Stimulated activated CD8-positive, alpha-beta memory T cell treated with anti-CD3 and anti-CD28 coated beads, Interleukin-4, amount 100 ng/mL, for 1 hour (primary cell): Measurements from ENCODE around the gene ATP13A5.

Experiments
- DNase-seq, 2 donors: peaks; one replicate each; pipeline ENCODE4 v3.0.0-alpha.2; 2020; ENCODE audit warnings: low read depth in 2 of 2, low spot score in 1 of 2

ATP13A5 gene, protein sequence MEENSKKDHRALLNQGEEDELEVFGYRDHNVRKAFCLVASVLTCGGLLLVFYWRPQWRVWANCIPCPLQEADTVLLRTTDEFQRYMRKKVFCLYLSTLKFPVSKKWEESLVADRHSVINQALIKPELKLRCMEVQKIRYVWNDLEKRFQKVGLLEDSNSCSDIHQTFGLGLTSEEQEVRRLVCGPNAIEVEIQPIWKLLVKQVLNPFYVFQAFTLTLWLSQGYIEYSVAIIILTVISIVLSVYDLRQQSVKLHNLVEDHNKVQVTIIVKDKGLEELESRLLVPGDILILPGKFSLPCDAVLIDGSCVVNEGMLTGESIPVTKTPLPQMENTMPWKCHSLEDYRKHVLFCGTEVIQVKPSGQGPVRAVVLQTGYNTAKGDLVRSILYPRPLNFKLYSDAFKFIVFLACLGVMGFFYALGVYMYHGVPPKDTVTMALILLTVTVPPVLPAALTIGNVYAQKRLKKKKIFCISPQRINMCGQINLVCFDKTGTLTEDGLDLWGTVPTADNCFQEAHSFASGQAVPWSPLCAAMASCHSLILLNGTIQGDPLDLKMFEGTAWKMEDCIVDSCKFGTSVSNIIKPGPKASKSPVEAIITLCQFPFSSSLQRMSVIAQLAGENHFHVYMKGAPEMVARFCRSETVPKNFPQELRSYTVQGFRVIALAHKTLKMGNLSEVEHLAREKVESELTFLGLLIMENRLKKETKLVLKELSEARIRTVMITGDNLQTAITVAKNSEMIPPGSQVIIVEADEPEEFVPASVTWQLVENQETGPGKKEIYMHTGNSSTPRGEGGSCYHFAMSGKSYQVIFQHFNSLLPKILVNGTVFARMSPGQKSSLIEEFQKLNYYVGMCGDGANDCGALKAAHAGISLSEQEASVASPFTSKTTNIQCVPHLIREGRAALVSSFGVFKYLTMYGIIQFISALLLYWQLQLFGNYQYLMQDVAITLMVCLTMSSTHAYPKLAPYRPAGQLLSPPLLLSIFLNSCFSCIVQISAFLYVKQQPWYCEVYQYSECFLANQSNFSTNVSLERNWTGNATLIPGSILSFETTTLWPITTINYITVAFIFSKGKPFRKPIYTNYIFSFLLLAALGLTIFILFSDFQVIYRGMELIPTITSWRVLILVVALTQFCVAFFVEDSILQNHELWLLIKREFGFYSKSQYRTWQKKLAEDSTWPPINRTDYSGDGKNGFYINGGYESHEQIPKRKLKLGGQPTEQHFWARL

DNA sequence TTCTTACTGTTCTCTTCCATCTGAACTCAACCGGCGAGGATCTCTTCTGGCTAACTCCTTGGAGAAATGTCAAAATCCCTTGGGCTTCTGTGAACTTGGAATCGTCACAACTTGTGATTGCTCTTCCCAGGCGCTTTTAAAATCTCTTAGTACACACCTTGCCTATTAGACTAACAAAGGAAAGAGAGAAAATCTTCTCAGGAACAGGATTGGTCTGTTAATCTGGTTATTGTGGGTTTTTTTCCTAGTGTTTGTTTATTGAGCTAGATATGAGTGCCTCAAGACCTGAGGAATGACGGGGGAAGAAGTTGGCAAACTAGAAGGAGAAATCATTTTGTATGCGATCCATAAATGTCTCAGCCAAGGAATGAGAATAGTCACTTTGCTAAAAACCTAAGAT is at the start of gene ATP13A5:
Gene ATP13A5 (minus strand): TSS at position 48 of the 400 bp plus-strand sequence. CDS start 28 bp downstream, at position 20.
- no peak for DNase-seq

DNA sequence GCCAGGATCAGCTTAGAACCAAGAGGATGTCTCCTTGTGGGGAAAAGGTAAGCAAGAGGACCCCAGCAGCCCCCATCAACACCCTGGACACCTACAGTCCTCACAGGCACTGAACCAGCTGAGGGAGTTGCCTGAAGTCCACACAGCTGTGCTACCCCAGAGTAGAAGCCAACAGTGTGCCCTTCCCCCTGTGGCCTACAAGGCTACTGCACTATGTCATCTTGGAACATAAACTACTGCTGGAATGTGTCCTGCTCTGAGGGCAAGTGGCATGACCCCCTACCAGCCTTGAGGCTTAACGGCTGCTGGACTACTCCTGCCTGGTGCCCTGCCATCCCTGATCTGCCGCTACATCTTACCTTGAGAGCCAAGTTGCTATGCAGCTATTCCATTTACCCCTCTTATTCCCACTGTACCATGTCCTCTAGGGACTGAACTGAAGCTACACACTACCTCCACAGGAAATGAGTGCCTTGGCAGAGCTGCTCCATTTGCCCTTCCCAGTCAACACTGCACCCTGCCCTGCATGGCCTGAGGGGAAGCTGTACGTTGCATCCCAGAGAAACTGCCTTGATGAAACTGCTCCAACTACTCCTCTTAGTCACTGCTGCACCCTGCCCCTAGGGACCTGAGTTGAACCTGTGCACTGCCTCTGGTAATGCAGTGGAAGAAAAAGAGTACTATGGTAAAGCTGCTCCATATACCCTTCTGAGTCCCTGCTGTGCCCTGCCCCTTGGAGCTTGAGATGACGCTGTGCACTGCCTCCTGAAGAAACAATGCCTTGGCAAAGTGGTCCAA is 40.2 kb upstream of the ATP13A5 start:
- no peak for DNase-seq

DNA sequence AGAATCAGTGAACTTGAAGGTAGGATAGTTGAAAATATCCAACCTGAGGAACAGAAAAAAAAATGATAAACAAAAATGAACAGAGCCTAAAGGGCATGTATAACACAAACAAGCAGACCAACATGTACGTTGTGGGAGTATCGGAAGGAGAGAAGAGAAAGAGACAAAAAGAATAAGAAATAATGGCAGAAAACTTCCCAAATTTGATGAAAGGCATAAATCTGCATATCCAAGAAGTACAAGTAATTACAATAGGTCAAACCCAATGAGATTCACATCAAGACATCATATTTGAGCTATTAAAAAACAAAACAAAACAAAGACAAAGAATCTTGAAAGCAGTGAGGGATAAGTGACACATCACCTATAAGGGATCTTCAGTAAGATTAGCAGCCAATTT is 38.1 kb upstream of the ATP13A5 start:
- DNase-seq, result no peak

DNA sequence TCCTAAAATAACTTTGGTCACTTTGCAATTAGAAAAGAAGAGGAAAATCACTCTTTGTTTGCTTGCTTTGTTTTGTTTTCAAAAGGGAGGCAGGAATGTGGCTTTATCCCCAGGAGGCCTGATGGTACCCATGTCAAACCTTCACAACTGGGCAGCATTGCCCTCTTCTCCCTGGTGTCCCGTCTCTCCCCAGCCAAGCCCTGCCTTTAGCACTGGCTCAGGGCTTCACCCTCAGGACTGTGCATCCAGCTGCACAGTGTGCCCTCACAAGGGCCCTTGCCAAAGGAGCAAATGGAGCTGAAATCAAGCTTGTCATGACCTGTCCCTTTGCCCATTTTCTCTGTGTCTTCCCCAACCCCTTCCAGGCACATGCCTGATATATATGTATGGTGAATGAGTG is 29.1 kb upstream of the ATP13A5 start:
- no peak for DNase-seq

DNA sequence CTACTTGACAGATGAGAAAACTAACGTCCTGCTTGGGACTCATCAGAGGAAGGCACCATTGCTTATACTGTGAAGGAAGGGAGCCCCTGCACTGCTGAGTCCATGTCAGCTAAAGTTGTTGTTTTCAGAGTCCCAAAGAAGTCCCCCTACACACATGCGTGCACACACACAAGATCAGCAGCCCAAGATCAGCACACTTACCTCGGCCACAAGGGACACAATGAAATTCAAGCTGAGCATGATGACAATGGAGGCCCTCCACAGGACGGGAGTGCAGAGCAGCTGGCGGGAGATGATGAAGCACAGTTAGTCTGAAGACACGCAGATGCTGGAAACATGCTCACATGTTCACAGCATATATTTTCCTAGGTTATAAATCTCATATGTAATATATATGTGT is 28.6 kb upstream of the ATP13A5 start:
- DNase-seq, result no peak

DNA sequence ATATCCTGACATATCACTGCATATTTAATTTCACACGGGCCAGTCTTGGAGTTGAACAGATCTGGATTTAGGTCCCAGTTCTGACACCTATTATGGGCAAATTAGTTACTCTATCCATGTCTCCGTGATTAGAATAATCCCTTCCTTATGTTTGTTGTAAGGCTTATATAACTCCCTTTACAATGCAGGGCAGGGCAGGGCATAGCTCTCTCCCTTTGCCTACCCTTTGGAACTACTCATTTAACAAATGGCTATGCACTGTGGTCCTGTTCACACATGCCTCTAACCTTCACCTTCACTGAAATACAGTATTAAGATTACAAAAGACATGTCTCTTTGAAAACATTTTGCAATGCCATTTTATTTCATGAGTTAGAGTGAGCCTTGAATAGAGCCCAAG is 24.8 kb upstream of the ATP13A5 start:
- DNase-seq, result no peak

DNA sequence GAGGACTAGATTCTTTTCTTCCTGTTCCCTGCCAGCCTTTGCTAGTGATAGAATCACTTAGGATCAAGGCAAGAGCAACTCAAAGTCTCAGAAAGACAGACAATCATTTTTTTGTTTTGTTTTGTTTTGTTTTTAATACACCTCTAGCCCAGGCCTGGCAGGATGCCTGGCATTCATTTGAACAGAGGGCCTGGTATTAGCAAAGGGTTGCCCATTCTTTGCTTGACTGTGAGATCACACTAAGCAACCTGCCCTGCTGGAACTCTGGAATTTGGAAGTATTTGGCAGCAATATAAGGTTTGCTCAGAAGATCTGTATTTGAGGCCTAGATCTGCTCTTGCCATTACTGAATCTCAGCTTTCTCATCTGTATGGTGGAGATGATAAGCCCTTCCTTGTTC is 21.8 kb upstream of the ATP13A5 start:
- DNase-seq, result no peak

DNA sequence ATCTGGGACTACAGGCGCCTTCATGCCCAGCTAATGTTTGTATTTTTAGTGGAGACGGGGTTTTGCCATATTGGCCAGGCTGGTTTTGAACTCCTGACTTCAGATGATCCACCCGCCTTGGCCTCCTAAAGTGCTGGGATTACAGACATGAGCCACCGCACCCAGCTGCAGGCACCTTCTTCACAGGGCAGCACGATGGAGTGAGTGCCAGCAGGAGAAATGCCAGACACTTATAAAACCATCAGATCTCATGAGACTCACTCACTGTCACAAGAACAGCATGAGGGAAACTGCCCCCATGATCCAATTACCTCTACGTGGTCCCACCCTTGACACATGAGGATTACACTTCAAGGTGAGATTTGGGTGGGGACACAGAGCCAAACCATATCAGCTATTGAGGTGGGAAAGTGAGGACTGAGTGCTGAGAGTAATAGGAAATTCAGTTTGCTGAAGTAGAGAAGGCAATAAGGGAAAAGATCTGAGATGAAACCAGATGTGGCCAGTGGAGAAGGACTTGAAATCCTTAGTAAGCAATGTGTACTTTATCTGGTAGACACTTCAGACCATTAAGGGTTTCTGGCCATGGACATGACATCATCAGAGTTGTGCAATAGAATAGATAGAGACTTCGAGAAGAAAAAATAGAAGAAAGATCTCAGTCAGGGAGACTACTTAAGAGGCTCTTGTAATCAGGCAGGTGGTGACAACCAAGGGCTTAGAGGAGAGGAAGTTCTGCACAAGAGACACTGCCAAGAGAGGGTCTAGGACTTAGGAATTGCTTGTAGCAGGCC is 18.1 kb upstream of the ATP13A5 start:
- DNase-seq, result no peak

DNA sequence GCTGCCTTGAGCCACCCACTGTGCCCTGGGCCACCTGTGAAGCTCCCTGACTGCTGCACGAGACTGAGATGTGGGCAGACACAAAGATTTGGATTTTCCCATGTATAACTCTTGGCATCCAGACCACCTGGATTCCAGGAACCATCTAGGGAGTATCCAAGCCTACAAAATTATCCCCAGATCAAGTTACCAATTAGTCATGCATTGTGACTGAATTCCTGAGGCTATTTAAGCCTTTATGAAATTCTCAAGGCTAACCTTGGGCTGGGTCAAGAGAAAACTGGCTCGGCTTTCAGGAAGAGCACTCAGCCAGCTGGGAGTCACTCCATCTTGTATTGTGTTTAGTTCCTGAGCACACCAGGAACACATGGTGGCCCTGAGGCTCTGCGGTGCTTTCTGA is 13.3 kb upstream of the ATP13A5 start:
- no peak for DNase-seq

DNA sequence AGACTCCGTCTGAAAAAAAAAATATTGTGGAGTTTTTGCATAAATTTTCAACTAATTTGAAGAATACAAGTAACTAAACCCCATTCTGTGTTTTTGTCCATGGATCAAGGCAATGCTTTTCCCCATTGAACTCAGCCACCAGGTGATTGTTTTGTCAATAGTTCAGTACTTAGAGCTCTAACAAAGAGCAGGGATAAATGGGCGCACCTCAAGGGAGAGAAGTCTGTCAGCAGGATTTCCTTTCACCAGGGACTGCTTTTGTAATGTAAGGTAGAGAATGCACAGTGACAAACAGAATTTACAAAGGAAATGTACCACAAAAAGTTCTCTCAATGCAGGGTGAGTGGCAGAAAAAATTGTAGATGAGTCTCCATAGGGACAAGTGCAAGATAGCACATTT is 10.8 kb upstream of the ATP13A5 start:
- DNase-seq, result no peak

DNA sequence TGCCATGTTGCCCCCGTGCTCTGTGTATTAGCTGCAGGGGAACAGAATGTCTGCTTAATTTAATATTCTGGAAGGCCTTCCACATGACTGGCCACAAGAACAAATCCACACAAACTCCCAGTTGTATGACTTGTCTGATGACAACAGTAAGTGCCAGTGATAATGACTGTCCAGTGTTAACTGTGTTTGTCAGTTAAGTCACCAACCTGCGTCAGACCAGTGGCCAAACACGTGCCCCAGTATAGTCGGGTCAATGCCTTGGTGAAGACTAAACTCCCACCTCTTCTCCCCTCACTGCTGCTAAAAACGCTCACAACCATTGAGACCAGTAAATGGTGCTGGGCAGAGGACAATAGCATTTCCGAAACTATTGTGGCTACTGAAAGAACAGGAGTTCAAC is 9.8 kb upstream of the ATP13A5 start:
- DNase-seq, result no peak

DNA sequence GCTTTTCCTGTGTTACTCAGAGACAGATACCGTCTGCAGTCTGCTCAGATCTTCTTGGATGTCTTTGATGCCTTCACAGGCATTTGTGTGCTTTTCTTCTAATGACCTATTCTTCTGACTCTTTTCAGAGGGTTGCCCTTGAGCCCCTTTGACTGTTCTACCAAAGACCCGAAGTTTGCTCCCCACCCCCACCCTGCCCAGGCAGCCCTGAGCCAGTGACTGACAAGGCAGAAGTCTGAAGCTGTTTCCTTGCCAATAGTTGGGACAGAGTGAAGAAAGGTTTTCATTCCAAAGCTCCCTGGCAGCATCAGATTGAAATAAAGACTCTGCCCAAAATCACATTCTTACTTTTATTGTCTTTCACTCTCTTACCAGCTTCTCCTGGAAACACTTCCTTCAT is 9.0 kb upstream of the ATP13A5 start:
- no peak for DNase-seq

DNA sequence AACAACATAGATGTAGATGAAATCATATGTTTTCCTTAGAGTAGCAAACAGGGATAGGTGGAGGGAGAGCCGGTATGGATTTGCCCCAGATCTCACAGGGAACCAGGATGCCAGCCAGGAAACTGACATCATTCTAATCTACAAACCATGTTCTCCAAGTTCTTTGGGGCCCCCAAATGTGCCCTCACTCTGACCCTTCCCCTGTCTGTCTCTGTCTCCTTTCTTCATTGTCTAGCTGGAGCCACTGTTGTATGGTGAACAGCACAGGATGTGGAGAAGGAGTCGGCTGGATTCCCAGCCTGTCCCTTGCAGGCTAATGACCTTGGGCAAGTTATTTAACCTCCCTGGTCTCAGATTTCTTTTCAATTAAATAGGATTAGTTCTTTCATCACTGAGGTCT is 962 bp downstream of the ATP13A5 start:
- no peak for DNase-seq

DNA sequence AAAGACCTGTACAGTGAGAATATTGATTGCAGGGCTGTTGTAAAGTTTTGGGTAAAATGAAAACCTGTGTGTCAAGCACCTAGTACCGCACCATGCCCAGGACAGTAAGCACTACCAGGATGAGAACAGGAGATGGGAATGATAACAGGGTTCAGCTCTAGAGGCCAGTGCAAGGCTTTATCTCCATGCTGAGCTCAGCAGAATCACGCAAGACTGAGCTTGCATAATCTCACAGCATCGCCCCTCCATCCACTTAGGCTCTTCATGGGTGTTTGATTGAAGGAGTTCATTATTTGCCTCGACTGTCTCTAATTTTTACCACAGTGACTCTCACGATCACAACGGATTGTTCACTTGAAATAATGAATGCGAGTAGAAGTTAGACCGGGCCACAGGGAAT is 2.9 kb downstream of the ATP13A5 start:
- DNase-seq, result no peak

DNA sequence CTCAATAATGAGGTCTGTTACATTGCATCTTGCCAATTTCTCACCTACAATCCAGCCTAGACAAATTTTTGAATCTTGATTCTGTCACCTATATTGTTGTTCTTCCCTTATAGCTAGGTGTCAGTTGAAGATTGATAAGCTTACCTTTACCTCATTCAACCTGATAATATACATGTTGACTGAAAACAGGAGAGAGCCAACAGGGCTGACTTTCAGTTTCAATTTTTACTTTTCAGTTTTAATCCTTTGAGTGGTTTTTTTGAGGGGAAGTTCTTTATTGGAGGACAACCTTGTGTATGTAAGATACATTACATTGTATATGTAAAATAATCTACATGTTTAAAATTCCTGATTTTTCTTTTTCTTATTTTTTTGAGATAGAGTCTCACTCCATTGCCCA is 5.8 kb downstream of the ATP13A5 start:
- DNase-seq, result no peak

DNA sequence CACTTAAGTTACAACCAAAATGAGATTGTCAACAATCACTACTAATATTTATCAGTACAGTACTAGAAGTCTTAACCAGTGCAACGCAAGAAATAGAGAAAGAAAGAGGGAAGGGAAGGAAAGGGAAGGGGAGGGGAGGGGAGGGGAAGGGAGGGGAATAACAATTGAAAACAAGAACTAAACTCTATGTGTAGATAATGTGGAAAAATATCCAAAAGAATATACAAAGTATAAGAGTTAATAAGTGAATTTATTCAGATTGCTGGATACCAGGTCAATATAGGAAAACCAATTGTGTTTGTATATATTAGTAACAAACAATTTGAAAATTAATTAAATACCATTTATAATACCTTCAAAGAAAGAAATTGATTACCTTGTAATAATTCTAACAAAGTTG is 10.7 kb downstream of the ATP13A5 start:
- DNase-seq, result no peak

DNA sequence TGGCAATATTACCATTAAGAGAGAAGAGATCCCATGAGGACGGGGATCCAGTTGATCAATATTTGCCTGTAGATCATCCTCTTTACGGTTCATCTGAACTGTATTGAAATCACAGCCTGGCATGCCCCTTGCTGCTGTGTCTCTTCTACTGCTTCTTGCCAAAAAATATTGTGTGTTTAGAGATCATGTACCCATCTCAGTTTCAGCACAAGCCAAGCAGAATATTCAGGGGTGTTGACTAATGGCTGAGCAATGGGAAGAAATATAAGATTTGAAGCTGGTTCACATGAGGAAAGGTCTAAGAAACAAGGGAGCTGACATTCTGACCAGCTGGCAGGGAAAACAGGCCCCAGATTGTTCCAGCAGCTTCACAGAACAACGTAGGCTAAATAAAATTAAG is 21.3 kb downstream of the ATP13A5 start:
- no peak for DNase-seq

DNA sequence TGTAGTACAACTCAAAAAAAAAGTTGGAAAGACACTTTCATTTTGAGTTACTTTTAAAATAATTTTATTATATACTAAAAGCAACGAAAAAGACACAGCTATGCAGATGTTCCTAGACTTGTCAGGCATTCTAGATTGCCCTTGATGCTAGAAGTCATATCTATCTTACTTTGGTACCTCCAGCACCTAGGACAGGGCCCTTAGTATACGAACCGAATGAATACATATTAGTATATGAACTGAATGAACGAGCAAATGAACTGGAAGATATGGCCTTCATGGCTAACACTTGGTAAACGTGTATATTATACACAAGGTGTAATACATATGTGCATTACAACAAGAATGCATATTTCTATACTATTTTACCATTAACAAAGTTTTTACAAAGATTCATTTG is 24.1 kb downstream of the ATP13A5 start:
- DNase-seq, result no peak

DNA sequence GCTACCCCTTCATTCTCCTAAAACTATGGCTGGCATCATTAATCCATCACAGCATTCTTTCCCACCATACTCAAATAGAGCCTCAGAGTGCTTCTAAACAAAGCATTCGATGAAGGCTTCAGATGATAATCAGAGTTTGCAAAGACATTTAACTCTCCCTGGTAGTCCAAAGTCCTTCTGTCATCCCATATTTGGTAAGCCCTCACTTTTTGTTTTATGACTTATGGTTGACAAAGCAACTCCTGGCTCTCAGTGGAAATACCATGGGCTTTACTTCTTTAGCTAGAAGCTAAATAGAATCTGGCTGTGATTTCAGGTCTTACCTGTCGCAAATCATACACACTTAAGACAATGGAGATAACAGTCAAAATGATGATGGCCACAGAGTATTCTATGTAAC is 27.8 kb downstream of the ATP13A5 start:
- DNase-seq, result no peak

DNA sequence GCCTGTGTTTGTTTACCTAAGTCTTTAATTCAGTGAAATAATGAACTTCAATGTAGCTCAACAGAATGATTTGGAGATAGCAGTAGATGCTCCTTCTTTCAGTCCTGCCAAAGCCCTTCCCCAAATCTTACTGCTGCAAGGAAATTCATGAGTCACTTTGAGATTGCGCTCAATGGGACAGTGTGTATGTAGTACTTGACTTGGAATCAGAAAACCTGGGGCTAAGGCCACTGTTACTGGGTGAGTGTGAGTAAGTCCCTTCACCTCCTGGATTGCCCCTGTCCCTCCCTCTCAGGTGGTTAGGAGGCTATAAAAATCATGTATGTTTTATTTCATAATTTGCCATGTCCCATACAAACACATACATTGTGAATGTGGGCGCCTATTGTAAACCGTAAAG is 29.9 kb downstream of the ATP13A5 start:
- DNase-seq, result no peak
